Activated T-cell treated with anti-CD3 and anti-CD28 coated beads, Interleukin-2, amount 50 U/mL, for 72 hours (primary cell): Measurements from ENCODE around the gene ACTC1. TPM values are rescaled to one million over a fixed set of nuclear protein-coding genes. Genes with fewer than 3 reads are reported as not detected.
A peak's percentile ranks its signal among the peaks of the same experiment; 100 is the strongest.

Experiments
- ATAC-seq, 2 donors: fragments of 150-1000 bp; cut with Tn5 transposase; replicated peaks in 1 of 2; 2 replicates each; pipeline ENCODE4 v1.10.0; 2021; ENCODE audit warnings: moderate library complexity in 2 of 2, mild to moderate bottlenecking in 1 of 2
- DNase-seq, 2 donors: peaks; one replicate each; pipeline ENCODE4 v3.0.0; 2021 to 2022; ENCODE audit warnings: mixed read lengths in 1 of 2
- H3K27ac Mint-ChIP-seq: one replicate; pipeline ENCODE4 v1.8.0; 2022; ENCODE audit warnings: mild to moderate bottlenecking, moderate library complexity, mixed read lengths
- H3K27me3 Mint-ChIP-seq: one replicate; pipeline ENCODE4 v1.8.0; 2022; ENCODE audit warnings: low read depth, mixed read lengths
- H3K36me3 Mint-ChIP-seq, 2 donors: one replicate each; pipeline ENCODE4 v1.8.0; 2022; ENCODE audit warnings: mixed read lengths in 2 of 2, mild to moderate bottlenecking in 1 of 2; ENCODE audit not compliant: insufficient read depth in 2 of 2
- H3K4me1 Mint-ChIP-seq: one replicate; pipeline ENCODE4 v1.8.0; 2022; ENCODE audit warnings: low read depth, mixed read lengths
- H3K4me3 Mint-ChIP-seq, 2 donors: one replicate each; pipeline ENCODE4 v1.8.0; 2022; ENCODE audit warnings: mild to moderate bottlenecking in 2 of 2, mixed read lengths in 2 of 2, moderate library complexity in 2 of 2
- H3K9me3 Mint-ChIP-seq, 2 donors: one replicate each; pipeline ENCODE4 v1.8.0; 2022; ENCODE audit warnings: mixed read lengths in 2 of 2
- total RNA-seq, 2 donors: library from RNA; stranded (reverse); gene quantifications; one replicate each; pipeline ENCODE4 v1.2.3, GENCODE V29; 2022

The ACTC1 gene
- total RNA-seq, 2 donors from 2014 or later, result not detected

GRCh38 chr15:34768530-34768929, 26.8 kb downstream of the ACTC1 start:
- H3K4me1 Mint-ChIP-seq, result no peaks in the 10 kb centered on the region
- DNase-seq (no peak), ATAC-seq (no peak)
- H3K4me3 Mint-ChIP-seq, result no peak overlapping the region
- no peak overlapping the region for H3K27ac Mint-ChIP-seq
- no peaks in the 10 kb centered on the region for H3K36me3 Mint-ChIP-seq
- H3K27me3 Mint-ChIP-seq, result peaks cover 30% of the 10 kb centered on the region
- no peaks in the 10 kb centered on the region for H3K9me3 Mint-ChIP-seq

- Mint-ChIP-seq H3K27me3 (peaks cover 27% of the 10 kb centered on the region), H3K4me1 (no peaks in the 10 kb centered on the region), H3K4me3 (no peak overlapping the region), H3K36me3 (no peaks in the 10 kb centered on the region), H3K27ac (no peak overlapping the region), H3K9me3 (no peaks in the 10 kb centered on the region)
- DNase-seq (no peak), ATAC-seq (no peak)
These were observed 29.6 kb downstream of the ACTC1 start for GRCh38 chr15:34765741-34766140.

GRCh38 chr15:34760909-34761308, 34.4 kb downstream of the ACTC1 start:
- no peak for DNase-seq
- Mint-ChIP-seq H3K36me3 (no peaks in the 10 kb centered on the region), H3K27ac (no peak overlapping the region), H3K9me3 (no peaks in the 10 kb centered on the region), H3K4me1 (no peaks in the 10 kb centered on the region), H3K4me3 (no peak overlapping the region), H3K27me3 (peaks cover 35% of the 10 kb centered on the region)
- no peak for ATAC-seq

- DNase-seq, result no peak
- no peaks in the 10 kb centered on the region for H3K4me1 Mint-ChIP-seq
- no peaks in the 10 kb centered on the region for H3K9me3 Mint-ChIP-seq
- ATAC-seq, result peak in 1 of 2 donors; percentile 62
- peaks cover 43% of the 10 kb centered on the region for H3K27me3 Mint-ChIP-seq
- H3K4me3 Mint-ChIP-seq, result no peak overlapping the region
- no peak overlapping the region for H3K27ac Mint-ChIP-seq
- H3K36me3 Mint-ChIP-seq, result no peaks in the 10 kb centered on the region
These were observed 35.4 kb downstream of the ACTC1 start for GRCh38 chr15:34759992-34760391.

- DNase-seq (no peak), ATAC-seq (no peak)
- H3K4me3 Mint-ChIP-seq, result no peak overlapping the region
- no peak overlapping the region for H3K27ac Mint-ChIP-seq
- no peaks in the 10 kb centered on the region for H3K4me1 Mint-ChIP-seq
- no peaks in the 10 kb centered on the region for H3K36me3 Mint-ChIP-seq
- H3K9me3 Mint-ChIP-seq, result no peaks in the 10 kb centered on the region
- H3K27me3 Mint-ChIP-seq, result peaks cover 43% of the 10 kb centered on the region
These were observed 36.0 kb downstream of the ACTC1 start for GRCh38 chr15:34759347-34759746.

GRCh38 chr15:34757262-34757661, 38.1 kb downstream of the ACTC1 start:
- no peaks in the 10 kb centered on the region for H3K36me3 Mint-ChIP-seq
- H3K4me3 Mint-ChIP-seq, result no peak overlapping the region
- H3K27ac Mint-ChIP-seq, result no peak overlapping the region
- no peak for DNase-seq
- H3K27me3 Mint-ChIP-seq, result peaks cover 63% of the 10 kb centered on the region
- H3K9me3 Mint-ChIP-seq, result no peaks in the 10 kb centered on the region
- no peaks in the 10 kb centered on the region for H3K4me1 Mint-ChIP-seq
- ATAC-seq, result no peak

GRCh38 chr15:34755419-34755773, 40.0 kb downstream of the ACTC1 start:
- no peak overlapping the region for H3K27ac Mint-ChIP-seq
- DNase-seq (no peak), ATAC-seq (no peak)
- H3K4me3 Mint-ChIP-seq, result peak overlapping the region in 1 of 2 donors; percentile 35
- H3K4me1 Mint-ChIP-seq, result no peaks in the 10 kb centered on the region
- peaks cover 62% of the 10 kb centered on the region for H3K27me3 Mint-ChIP-seq
- no peaks in the 10 kb centered on the region for H3K36me3 Mint-ChIP-seq
- H3K9me3 Mint-ChIP-seq, result no peaks in the 10 kb centered on the region

- Mint-ChIP-seq H3K4me1 (no peaks in the 10 kb centered on the region), H3K4me3 (peak within 1 kb of the TSS; percentile 41 to 63), H3K27me3 (peaks cover 61% of the 10 kb centered on the region), H3K36me3 (no peaks in the 10 kb centered on the region), H3K9me3 (no peaks in the 10 kb centered on the region), H3K27ac (no peak within 1 kb of the TSS)
- DNase-seq, result peak in 1 of 2 donors; percentile 2
- peak in 1 of 2 donors; percentile 15 for ATAC-seq
These were observed 40.5 kb downstream of the ACTC1 start, which contains the start of gene GJD2 for GRCh38 chr15:34754674-34755418. GJD2 (minus strand) TSS chr15:34754998; CDS start chr15:34754488, 510 bp downstream.

GRCh38 chr15:34754171-34754601, 41.2 kb downstream of the ACTC1 start:
- ATAC-seq (no peak), DNase-seq (no peak)
- Mint-ChIP-seq H3K27ac (no peak overlapping the region), H3K4me3 (peak overlapping the region; percentile 41 to 63), H3K27me3 (peaks cover 67% of the 10 kb centered on the region), H3K4me1 (no peaks in the 10 kb centered on the region), H3K9me3 (no peaks in the 10 kb centered on the region), H3K36me3 (no peaks in the 10 kb centered on the region)

GRCh38 chr15:34753236-34753894, 42.0 kb downstream of the ACTC1 start:
- no peaks in the 10 kb centered on the region for H3K9me3 Mint-ChIP-seq
- H3K4me1 Mint-ChIP-seq, result no peaks in the 10 kb centered on the region
- H3K27ac Mint-ChIP-seq, result no peak overlapping the region
- H3K4me3 Mint-ChIP-seq, result no peak overlapping the region
- ATAC-seq (no peak), DNase-seq (no peak)
- no peaks in the 10 kb centered on the region for H3K36me3 Mint-ChIP-seq
- peaks cover 73% of the 10 kb centered on the region for H3K27me3 Mint-ChIP-seq

- Mint-ChIP-seq H3K36me3 (no peaks in the 10 kb centered on the region), H3K9me3 (peaks cover 0 to 3% of the 10 kb centered on the region in 2 donors), H3K27ac (no peak overlapping the region), H3K4me3 (no peak overlapping the region), H3K4me1 (no peaks in the 10 kb centered on the region), H3K27me3 (peaks cover 67% of the 10 kb centered on the region)
- ATAC-seq, result no peak
- no peak for DNase-seq
These were observed 45.7 kb downstream of the ACTC1 start for GRCh38 chr15:34749691-34750090.
